PC-3 (cell line): ENCODE results near the gene SMAD3. TPM values are rescaled to one million over a fixed set of nuclear protein-coding genes. Genes with fewer than 3 reads are reported as not detected.

ENCODE experiments used
- ATAC-seq: fragments of 200-7000 bp; cut with Tn5 transposase; 2 replicates; pipeline ENCODE4 v1.9.1; 2020; ENCODE audit warnings: mild to moderate bottlenecking, moderate library complexity
- BruUV-seq: library from RNA; stranded (reverse); fragments of 400-500 nt; replicated peaks from 2 replicates; lab custom pipeline; 2021; lab: Mats Ljungman, UMichigan
- CTCF ChIA-PET: fragments of 300-600 bp; sonication (Branson Sonifier 250); formaldehyde crosslinking; loops from one replicate; lab custom pipeline; 2022; ENCODE audit warnings: antibody characterized with exemption; lab: Charles Lee
- POLR2A ChIA-PET: fragments of 300-600 bp; sonication (Branson Sonifier 250); formaldehyde crosslinking; loops from one replicate; lab custom pipeline; 2022; ENCODE audit warnings: antibody characterized with exemption; ENCODE audit not compliant: unreplicated experiment; lab: Charles Lee
- DNase-seq: peaks from one replicate; pipeline ENCODE4 v3.0.0-alpha.2; 2015
- H2AFZ ChIP-seq: fragments of 300-600 bp; sonication (generic); 2 replicates; pipeline ENCODE4 v1.6.0; 2016; ENCODE audit warnings: antibody characterized with exemption, low read length
- H3F3A ChIP-seq: fragments of 300-600 bp; sonication (generic); one replicate; pipeline ENCODE4 v1.6.0; 2017; ENCODE audit warnings: antibody characterized with exemption, low read length, control low read depth, mild to moderate bottlenecking; ENCODE audit not compliant: unreplicated experiment
- H3K27ac ChIP-seq: fragments of 300-600 bp; sonication (generic); 2 replicates; pipeline ENCODE4 v1.5.1; 2016; ENCODE audit warnings: mild to moderate bottlenecking, low read length
- H3K27me3 ChIP-seq: fragments of 300-600 bp; sonication (generic); 2 replicates; pipeline ENCODE4 v1.6.1; 2016; ENCODE audit warnings: low read length, mixed read lengths
- H3K36me3 ChIP-seq: fragments of 300-600 bp; sonication (generic); 2 replicates; pipeline ENCODE4 v1.6.1; 2016; ENCODE audit warnings: low read depth, mixed run types, low read length, mixed read lengths
- H3K4me1 ChIP-seq: fragments of 300-600 bp; sonication (generic); 2 replicates; pipeline ENCODE4 v1.5.1; 2016; ENCODE audit warnings: low read length; ENCODE audit not compliant: insufficient read depth
- H3K4me2 ChIP-seq: fragments of 300-600 bp; sonication (generic); 2 replicates; pipeline ENCODE4 v1.6.0; 2016; ENCODE audit warnings: low read length
- H3K4me3 ChIP-seq: fragments of 300-600 bp; sonication (generic); 2 replicates; pipeline ENCODE4 v1.5.1; 2016; ENCODE audit warnings: mild to moderate bottlenecking, low read length, mixed read lengths
- H3K79me2 ChIP-seq: fragments of 300-600 bp; sonication (generic); 2 replicates; pipeline ENCODE4 v1.6.1; 2017; ENCODE audit warnings: low read length, mixed read lengths
- H3K9ac ChIP-seq: fragments of 300-600 bp; sonication (generic); 2 replicates; pipeline ENCODE4 v1.6.0; 2016; ENCODE audit warnings: mild to moderate bottlenecking, low read length
- H3K9me2 ChIP-seq: fragments of 300-600 bp; sonication (generic); replicated peaks from 2 replicates; pipeline ENCODE4 v1.6.1; 2016; ENCODE audit warnings: mixed run types, low read length, mixed read lengths
- H3K9me3 ChIP-seq: fragments of 300-600 bp; sonication (generic); 2 replicates; pipeline ENCODE4 v1.6.1; 2016; ENCODE audit warnings: low read length, mixed read lengths
- H4K20me1 ChIP-seq: fragments of 300-600 bp; sonication (generic); 2 replicates; pipeline ENCODE4 v1.6.1; 2016; ENCODE audit warnings: low read length, mixed read lengths
- CTCF ChIP-seq: fragments of 300-600 bp; sonication (generic); conservative IDR thresholded peaks from 2 replicates; pipeline ENCODE4 v1.5.1; 2017; ENCODE audit warnings: antibody characterized with exemption, low read depth, mild to moderate bottlenecking, low read length
- EZH2 ChIP-seq: fragments of 300-600 bp; sonication (generic); IDR thresholded peaks from one replicate; pipeline ENCODE4 v1.6.1; 2017; ENCODE audit warnings: antibody characterized with exemption, mild to moderate bottlenecking, low read length; ENCODE audit not compliant: unreplicated experiment
- EZH2phosphoT487 ChIP-seq: fragments of 300-600 bp; sonication (generic); IDR thresholded peaks from 2 replicates; pipeline ENCODE4 v1.6.1; 2018; ENCODE audit warnings: mild to moderate bottlenecking, antibody characterized with exemption, low read length, borderline replicate concordance
- intact Hi-C: fragments of 100-400 bp; cut with micrococcal nuclease; formaldehyde crosslinking; loops from 2 replicates; pipeline ENCODE4 v1.9.0; 2023
- total RNA-seq: library from RNA; depleted of rRNA; stranded (reverse); fragments of >200 nt; gene quantifications from 2 replicates; pipeline ENCODE4 v1.2.3, GENCODE V29; 2014

The SMAD3 gene
- total RNA-seq, 1 experiment from 2014 or later = 75.6 TPM

- no peak overlapping the region for H2AFZ ChIP-seq
- no peak overlapping the region for H3K4me3 ChIP-seq
- no TSS peak for BruUV-seq
- no peak for TF ChIP-seq EZH2phosphoT487
- intact Hi-C loops = no loop called here
- H3K9me3 ChIP-seq = no peaks in the 10 kb centered on the region
- no peaks in the 10 kb centered on the region for H3K27me3 ChIP-seq
- H3K27ac ChIP-seq = no peak overlapping the region
- ChIA-PET CTCF (interaction anchor here (0.7 kb wide), 1 partner anchor 137 kb away, joined by 4 read pairs; no protein-coding TSS in a partner anchor), POLR2A (no interaction called here)
- DNase-seq (no peak), ATAC-seq (no peak)
- H3K79me2 ChIP-seq = peaks cover 100% of the 10 kb centered on the region
- H3K4me1 ChIP-seq = peaks cover 64% of the 10 kb centered on the region
- H3F3A ChIP-seq = no peaks in the 10 kb centered on the region
- H3K9me2 ChIP-seq = no peaks in the 10 kb centered on the region
- peaks cover 38% of the 10 kb centered on the region; the same call in 1 of the 2 replicates for H4K20me1 ChIP-seq
- no peak overlapping the region for H3K4me2 ChIP-seq
- H3K36me3 ChIP-seq = peaks cover 48% of the 10 kb centered on the region
- no peak overlapping the region for H3K9ac ChIP-seq
Observed at GRCh38 chr15:67083135-67083762, 17.8 kb downstream of the SMAD3 start.

- H3K4me3 ChIP-seq = no peak overlapping the region
- ATAC-seq (no peak), DNase-seq (no peak)
- no peak overlapping the region for H3K27ac ChIP-seq
- no peaks in the 10 kb centered on the region for H3F3A ChIP-seq
- no peaks in the 10 kb centered on the region for H3K9me3 ChIP-seq
- no peaks in the 10 kb centered on the region for H3K27me3 ChIP-seq
- H3K4me1 ChIP-seq = peaks cover 72% of the 10 kb centered on the region
- TF ChIP-seq EZH2 (no peak), EZH2phosphoT487 (no peak), CTCF (no peak)
- H3K4me2 ChIP-seq = no peak overlapping the region
- no peak overlapping the region for H3K9ac ChIP-seq
- intact Hi-C loops = no loop called here
- no peaks in the 10 kb centered on the region for H3K9me2 ChIP-seq
- peaks cover 47% of the 10 kb centered on the region for H3K36me3 ChIP-seq
- H4K20me1 ChIP-seq = peaks cover 34% of the 10 kb centered on the region; the same call in 1 of the 2 replicates
- CTCF ChIA-PET = no interaction called here
- POLR2A ChIA-PET = no interaction called here
- H3K79me2 ChIP-seq = peaks cover 100% of the 10 kb centered on the region
- H2AFZ ChIP-seq = no peak overlapping the region
- no TSS peak for BruUV-seq
Observed at GRCh38 chr15:67084561-67084960, 19.2 kb downstream of the SMAD3 start.

- no peak for ATAC-seq
Observed at GRCh38 chr15:67085237-67085817, 19.9 kb downstream of the SMAD3 start.

More at GRCh38 chr15:67085237-67085817, 19.9 kb downstream of the SMAD3 start:
- peaks cover 72% of the 10 kb centered on the region for H3K4me1 ChIP-seq
- H3K4me3 ChIP-seq = no peak overlapping the region
- H3K9me3 ChIP-seq = no peaks in the 10 kb centered on the region
- no peaks in the 10 kb centered on the region for H3K27me3 ChIP-seq
- H3K9me2 ChIP-seq = no peaks in the 10 kb centered on the region
- no peak overlapping the region for H2AFZ ChIP-seq
- POLR2A ChIA-PET = no interaction called here
- H3F3A ChIP-seq = no peaks in the 10 kb centered on the region
- H3K36me3 ChIP-seq = peaks cover 40% of the 10 kb centered on the region
- TF ChIP-seq EZH2 (no peak), EZH2phosphoT487 (no peak), CTCF (no peak)
- intact Hi-C loops = no loop called here
- no peak overlapping the region for H3K9ac ChIP-seq
- DNase-seq = no peak
- H3K4me2 ChIP-seq = no peak overlapping the region
- BruUV-seq = no TSS peak
- peaks cover 100% of the 10 kb centered on the region for H3K79me2 ChIP-seq
- peaks cover 29% of the 10 kb centered on the region; the same call in 1 of the 2 replicates for H4K20me1 ChIP-seq
- CTCF ChIA-PET = no interaction called here
- H3K27ac ChIP-seq = no peak overlapping the region; the same call in 1 of the 2 replicates
